HG03095 (cell line): ENCODE data around the gene TTLL3.
"Not testable (repeated sequence)": the region's sequence is repeated elsewhere in the genome, so short reads cannot be mapped to it uniquely, and the experiment has no call there.

ENCODE experiments used
- ATAC-seq: cut with Tn5 transposase; IDR thresholded peaks from one replicate; pipeline ENCODE4 v1.9.1; 2021; ENCODE audit warnings: moderate library complexity; ENCODE audit not compliant: unreplicated experiment

TTLL3 gene, protein sequence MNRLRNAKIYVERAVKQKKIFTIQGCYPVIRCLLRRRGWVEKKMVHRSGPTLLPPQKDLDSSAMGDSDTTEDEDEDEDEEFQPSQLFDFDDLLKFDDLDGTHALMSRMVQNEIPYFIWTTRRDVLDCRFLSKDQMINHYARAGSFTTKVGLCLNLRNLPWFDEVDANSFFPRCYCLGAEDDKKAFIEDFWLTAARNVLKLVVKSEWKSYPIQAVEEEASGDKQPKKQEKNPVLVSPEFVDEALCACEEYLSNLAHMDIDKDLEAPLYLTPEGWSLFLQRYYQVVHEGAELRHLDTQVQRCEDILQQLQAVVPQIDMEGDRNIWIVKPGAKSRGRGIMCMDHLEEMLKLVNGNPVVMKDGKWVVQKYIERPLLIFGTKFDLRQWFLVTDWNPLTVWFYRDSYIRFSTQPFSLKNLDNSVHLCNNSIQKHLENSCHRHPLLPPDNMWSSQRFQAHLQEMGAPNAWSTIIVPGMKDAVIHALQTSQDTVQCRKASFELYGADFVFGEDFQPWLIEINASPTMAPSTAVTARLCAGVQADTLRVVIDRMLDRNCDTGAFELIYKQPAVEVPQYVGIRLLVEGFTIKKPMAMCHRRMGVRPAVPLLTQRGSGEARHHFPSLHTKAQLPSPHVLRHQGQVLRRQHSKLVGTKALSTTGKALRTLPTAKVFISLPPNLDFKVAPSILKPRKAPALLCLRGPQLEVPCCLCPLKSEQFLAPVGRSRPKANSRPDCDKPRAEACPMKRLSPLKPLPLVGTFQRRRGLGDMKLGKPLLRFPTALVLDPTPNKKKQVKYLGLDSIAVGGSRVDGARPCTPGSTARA

DNA sequence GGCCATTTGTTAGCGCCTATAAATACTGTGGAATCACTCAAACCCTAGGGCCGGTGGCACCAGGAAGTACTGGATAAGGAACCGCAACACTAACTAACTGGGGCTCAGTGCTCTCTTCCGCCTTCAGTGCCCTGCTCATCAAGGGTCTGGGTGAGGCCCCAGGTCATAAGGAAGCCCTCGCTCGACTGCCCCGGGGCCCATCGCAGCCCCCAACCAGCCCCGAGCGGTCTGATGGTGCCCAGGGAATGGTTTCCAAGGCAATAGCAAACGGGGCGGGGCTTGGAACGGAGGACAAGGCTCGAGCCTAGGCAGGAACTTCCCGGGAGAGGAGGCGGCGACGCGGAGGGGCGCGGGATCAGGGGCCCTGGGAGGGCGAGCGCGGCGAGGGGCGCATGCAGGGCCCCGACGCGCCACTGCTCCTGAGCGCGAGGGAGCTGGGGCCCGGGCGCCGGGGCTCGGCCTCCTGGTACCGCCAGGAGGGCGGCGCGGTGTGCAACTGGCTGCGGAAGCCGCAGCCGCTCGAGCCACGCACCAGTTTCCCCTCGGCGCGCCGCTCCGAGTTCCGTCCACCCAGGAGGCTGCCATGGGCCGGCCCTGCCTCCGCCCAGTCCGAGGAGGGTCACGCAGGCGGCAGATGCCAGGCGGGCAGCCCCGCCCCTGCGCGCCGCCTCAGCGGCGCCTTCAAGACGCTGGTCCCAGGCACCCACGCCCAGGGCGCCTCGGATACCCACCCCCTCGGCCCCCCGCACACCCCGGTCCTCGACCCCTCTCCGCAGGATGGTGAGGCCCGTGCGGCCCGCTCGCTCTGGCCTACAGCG, at the start of gene TTLL3:
TTLL3 (plus strand) TSS at position 648 of the 818 bp plus-strand sequence. CDS start 400 bp downstream, outside the sequence.
- ATAC-seq = no peak

GRCh38 chr3:9760779-9761505, 49.1 kb upstream of the TTLL3 start:
- ATAC-seq = no peak

DNA sequence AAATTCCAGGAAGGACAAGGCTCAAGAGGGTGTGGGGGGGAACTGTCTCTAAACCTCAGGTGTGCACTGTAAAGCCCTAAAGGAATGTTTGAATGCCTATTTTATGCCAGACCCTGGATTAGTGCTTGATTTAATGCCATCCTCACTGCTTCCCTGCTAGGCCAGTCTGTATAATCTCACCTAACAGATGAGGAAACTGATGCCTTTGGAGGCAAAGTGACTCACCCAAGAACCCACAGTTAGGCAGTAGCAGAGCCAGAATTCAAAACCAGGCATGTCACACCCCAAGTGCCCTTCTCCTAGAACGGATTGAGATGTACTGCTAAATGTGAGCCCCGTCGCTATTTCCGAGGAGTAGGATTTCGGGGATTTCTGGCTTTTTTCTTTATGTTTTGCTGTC, 48.1 kb upstream of the TTLL3 start:
- ATAC-seq = no peak

GRCh38 chr3:9762871-9763270, 47.2 kb upstream of the TTLL3 start:
- ATAC-seq = no peak

GRCh38 chr3:9765865-9766264, 44.2 kb upstream of the TTLL3 start:
- no peak for ATAC-seq

GRCh38 chr3:9767418-9767817, 42.6 kb upstream of the TTLL3 start:
- no peak for ATAC-seq

- ATAC-seq = no peak
These were observed 41.8 kb upstream of the TTLL3 start for GRCh38 chr3:9768141-9768775.

DNA sequence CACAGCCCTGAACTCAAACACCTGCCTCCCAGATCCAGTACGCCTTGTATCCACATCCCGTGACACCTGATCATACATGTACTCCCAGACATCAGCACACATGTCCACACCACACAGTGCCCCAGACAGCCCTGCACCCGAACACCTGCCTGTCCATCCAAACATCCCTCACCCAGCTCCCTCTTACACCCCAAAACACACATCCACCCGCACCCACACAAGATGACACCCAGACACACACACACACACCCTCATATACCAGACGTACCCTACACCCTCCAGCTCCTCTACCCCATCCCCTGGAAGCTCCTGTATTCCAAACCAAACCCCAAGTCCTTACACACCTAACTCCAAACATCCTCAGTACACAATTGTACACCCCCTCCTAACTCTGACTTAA, 41.0 kb upstream of the TTLL3 start:
- ATAC-seq = no peak

GRCh38 chr3:9769426-9770275, 40.4 kb upstream of the TTLL3 start, which contains the start of gene CAMK1:
CAMK1 (minus strand) TSS chr3:9769947; CDS start chr3:9767749, 2,198 bp downstream.
- ATAC-seq = peak; percentile 86

DNA sequence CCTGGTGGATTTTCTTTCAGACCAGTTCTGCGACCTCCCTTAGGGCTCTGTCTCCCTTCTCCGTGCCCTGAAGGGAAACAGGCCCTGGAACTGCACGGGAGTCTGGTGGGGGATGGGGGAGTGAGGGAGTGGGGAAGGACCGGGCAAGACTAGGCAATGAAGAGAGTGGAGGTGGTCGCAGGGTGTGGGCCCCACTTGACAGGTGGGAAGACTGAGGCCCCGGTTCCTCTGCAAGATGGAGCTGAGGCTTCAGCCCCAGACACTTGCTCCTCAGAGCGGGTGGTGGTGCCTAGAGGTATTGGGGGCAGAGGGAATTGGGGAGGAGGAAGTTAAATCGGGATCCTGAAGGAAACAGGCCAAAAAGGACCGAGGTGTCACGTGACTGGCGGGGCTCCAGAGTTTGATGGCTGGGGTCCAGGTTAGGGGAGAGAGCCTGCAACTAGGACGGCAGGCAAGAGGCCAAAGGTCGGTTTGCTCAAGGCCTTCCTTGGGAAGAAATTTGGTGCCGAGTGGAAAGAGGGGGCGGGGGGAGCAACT, 39.7 kb upstream of the TTLL3 start:
- no peak for ATAC-seq

- ATAC-seq = not testable (repeated sequence)
These were observed 39.1 kb upstream of the TTLL3 start for GRCh38 chr3:9771007-9771406.

- ATAC-seq = no peak
These were observed 33.0 kb upstream of the TTLL3 start for GRCh38 chr3:9776896-9777693.

DNA sequence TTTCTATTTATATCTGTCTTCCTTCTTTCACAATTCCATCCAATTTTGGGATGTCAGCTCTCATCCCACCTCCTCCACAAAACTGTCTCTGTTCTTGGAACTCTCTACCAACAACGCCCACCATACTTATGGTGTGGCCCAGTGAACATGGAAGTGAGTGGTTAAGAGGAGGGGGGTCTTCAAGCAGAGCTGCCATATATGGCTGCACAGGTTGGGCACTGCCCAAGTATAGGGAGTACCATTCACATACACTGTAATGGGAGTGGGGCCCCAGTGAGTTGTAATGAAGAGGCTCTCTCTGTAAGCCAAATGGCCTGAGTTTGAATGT, 32.4 kb upstream of the TTLL3 start:
- no peak for ATAC-seq

GRCh38 chr3:9778143-9779074, 31.7 kb upstream of the TTLL3 start:
- ATAC-seq = no peak

GRCh38 chr3:9779075-9779593, 30.9 kb upstream of the TTLL3 start:
- no peak for ATAC-seq

GRCh38 chr3:9779721-9780457, 30.2 kb upstream of the TTLL3 start:
- no peak for ATAC-seq
